ENCODE measurements around the gene SLC13A2.

DNA sequence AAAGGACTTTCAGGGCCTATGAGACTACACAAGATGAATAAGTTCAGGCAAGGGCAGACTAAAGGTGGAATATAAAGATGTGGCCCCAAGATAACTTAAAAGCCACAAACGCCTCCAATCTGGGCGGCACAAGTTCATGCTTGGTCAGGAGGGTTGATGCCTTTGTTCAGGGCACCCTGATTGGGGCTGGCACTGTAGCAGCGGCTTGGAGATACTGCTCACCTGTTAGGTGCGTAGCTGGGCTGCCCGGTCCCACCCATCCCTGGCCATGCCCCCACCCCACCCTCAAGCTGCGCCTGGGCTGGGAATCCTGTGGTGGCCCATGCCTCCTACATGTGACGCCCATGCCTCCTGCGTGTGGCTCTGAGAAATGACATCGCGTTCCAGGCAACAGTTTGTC lies 12.5 kb upstream of the SLC13A2 start:
- TF ChIP-seq, protein P1, sequence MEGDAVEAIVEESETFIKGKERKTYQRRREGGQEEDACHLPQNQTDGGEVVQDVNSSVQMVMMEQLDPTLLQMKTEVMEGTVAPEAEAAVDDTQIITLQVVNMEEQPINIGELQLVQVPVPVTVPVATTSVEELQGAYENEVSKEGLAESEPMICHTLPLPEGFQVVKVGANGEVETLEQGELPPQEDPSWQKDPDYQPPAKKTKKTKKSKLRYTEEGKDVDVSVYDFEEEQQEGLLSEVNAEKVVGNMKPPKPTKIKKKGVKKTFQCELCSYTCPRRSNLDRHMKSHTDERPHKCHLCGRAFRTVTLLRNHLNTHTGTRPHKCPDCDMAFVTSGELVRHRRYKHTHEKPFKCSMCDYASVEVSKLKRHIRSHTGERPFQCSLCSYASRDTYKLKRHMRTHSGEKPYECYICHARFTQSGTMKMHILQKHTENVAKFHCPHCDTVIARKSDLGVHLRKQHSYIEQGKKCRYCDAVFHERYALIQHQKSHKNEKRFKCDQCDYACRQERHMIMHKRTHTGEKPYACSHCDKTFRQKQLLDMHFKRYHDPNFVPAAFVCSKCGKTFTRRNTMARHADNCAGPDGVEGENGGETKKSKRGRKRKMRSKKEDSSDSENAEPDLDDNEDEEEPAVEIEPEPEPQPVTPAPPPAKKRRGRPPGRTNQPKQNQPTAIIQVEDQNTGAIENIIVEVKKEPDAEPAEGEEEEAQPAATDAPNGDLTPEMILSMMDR (conservative IDR thresholded peaks at IDR 0.05; ENCODE audit: low read depth, low read length): no peak
- no peak for TF ChIP-seq RAD21 (IDR thresholded peaks at IDR 0.05; ENCODE audit: low read length)
- no peak for TF ChIP-seq SMC3 (IDR thresholded peaks at IDR 0.05; ENCODE audit: low read depth, low read length)
- TF ChIP-seq MAFK (IDR thresholded peaks at IDR 0.05; ENCODE audit: low read depth, low read length): no peak
- no peak for TF ChIP-seq NFE2L2 (IDR thresholded peaks at IDR 0.05; ENCODE audit: low read depth, low read length)
- TF ChIP-seq, protein P2, sequence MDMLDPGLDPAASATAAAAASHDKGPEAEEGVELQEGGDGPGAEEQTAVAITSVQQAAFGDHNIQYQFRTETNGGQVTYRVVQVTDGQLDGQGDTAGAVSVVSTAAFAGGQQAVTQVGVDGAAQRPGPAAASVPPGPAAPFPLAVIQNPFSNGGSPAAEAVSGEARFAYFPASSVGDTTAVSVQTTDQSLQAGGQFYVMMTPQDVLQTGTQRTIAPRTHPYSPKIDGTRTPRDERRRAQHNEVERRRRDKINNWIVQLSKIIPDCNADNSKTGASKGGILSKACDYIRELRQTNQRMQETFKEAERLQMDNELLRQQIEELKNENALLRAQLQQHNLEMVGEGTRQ (IDR thresholded peaks at IDR 0.05; ENCODE audit: low read depth, low read length): no peak
- TF ChIP-seq POLR2A (IDR thresholded peaks at IDR 0.05; ENCODE audit: low read depth, low read length): no peak
- TF ChIP-seq RFX5 (IDR thresholded peaks at IDR 0.05; ENCODE audit: low read depth, low read length): no peak
- TF ChIP-seq MAZ (IDR thresholded peaks at IDR 0.05; ENCODE audit: borderline replicate concordance, low read depth, low read length): no peak
- no peak for TF ChIP-seq BHLHE40 (IDR thresholded peaks at IDR 0.05; ENCODE audit: low read depth, low read length)
- no peak for TF ChIP-seq RCOR1 (IDR thresholded peaks at IDR 0.05; ENCODE audit: insufficient replicate concordance, low read length)
- TF ChIP-seq MXI1 (IDR thresholded peaks at IDR 0.05; ENCODE audit: borderline replicate concordance, low read depth, low read length): no peak
